A549 (cell line): ENCODE data around the gene ADD2. TPM values are rescaled to one million over a fixed set of nuclear protein-coding genes. Genes with fewer than 3 reads are reported as not detected.
"Not testable (repeated sequence)": the region's sequence is repeated elsewhere in the genome, so short reads cannot be mapped to it uniquely, and the experiment has no call there.

Experiments used
- ATAC-seq, 2 experiments: fragments of 200-7000 bp in 1 of 2; fragments of >200 bp in 1 of 2; cut with Nextera tagmentation in 1 of 2; cut with Tn5 transposase in 1 of 2; 3 replicates each; pipeline versions ENCODE4 v1.8.0 to v1.9.1; 2018 to 2020; ENCODE audit warnings: mild to moderate bottlenecking in 1 of 2, moderate library complexity in 1 of 2
- CTCF ChIA-PET: fragments of 300-600 bp; sonication (Branson Sonifier 250); formaldehyde crosslinking; extraction: SDS; loops from one replicate; lab custom pipeline; 2021; ENCODE audit warnings: antibody characterized with exemption, inconsistent platforms; lab: Yijun Ruan, JAX
- POLR2A ChIA-PET: fragments of 350-600 bp; formaldehyde crosslinking; extraction: SDS; loops from one replicate; lab custom pipeline; 2021; ENCODE audit warnings: antibody characterized with exemption, inconsistent platforms; lab: Yijun Ruan, JAX
- DNase-seq, 2 experiments: peaks; one replicate each; pipeline versions ENCODE4 v3.0.0 to v3.0.0-alpha.2; 2011 to 2016; ENCODE audit warnings: low read depth in 1 of 2, low spot score in 1 of 2
- FAIRE-seq: peaks from 2 replicates; lab custom pipeline; 2011; peaks lifted over from hg19 to GRCh38; lab: Jason Lieb, UNC
- H3K27ac ChIP-seq, 2 experiments: fragments of >200 bp; sonication (Bioruptor Twin); formaldehyde crosslinking; 3 replicates each; pipeline ENCODE4 v1.5.1; 2016 to 2017
- H3K4me1 ChIP-seq: fragments of >200 bp; sonication (Bioruptor Twin); formaldehyde crosslinking; 3 replicates; pipeline ENCODE4 v1.6.1; 2016
- H3K4me2 ChIP-seq: fragments of >200 bp; sonication (Bioruptor Twin); formaldehyde crosslinking; 3 replicates; pipeline ENCODE4 v1.6.1; 2016
- H3K4me3 ChIP-seq: fragments of >200 bp; sonication (Bioruptor Twin); formaldehyde crosslinking; 3 replicates; pipeline ENCODE4 v1.5.1; 2016
- H3K9me3 ChIP-seq: fragments of >200 bp; sonication (Bioruptor Twin); formaldehyde crosslinking; 3 replicates; pipeline ENCODE4 v1.6.1; 2016
- BHLHE40 ChIP-seq: IDR thresholded peaks from 2 replicates; pipeline ENCODE4 v1.6.1; 2012; ENCODE audit warnings: low read depth, low read length, inconsistent platforms
- CBX2 ChIP-seq: fragments of 200-600 bp; sonication (generic); IDR thresholded peaks from 2 replicates; pipeline ENCODE4 v1.6.1; 2016; ENCODE audit warnings: low read depth, mild to moderate bottlenecking, borderline replicate concordance
- CEBPB ChIP-seq, 2 experiments: fragments of >200 bp in 1 of 2; sonication (Bioruptor Twin) in 1 of 2; formaldehyde crosslinking in 1 of 2; IDR thresholded peaks; 2 replicates each; pipeline ENCODE4 v1.6.1; 2012 to 2016
- EHMT2 ChIP-seq: fragments of 200-600 bp; sonication (generic); IDR thresholded peaks from 2 replicates; pipeline ENCODE4 v1.6.1; 2016; ENCODE audit warnings: antibody characterized with exemption, low read depth, mild to moderate bottlenecking, moderate library complexity
- FOSL2 ChIP-seq, 2 experiments: fragments of 450-650 bp in 1 of 2; fragments of >200 bp in 1 of 2; sonication (Bioruptor Twin) in 1 of 2; formaldehyde crosslinking; IDR thresholded peaks; 2 replicates each; pipeline versions ENCODE4 v1.5.0 to v1.6.1; 2016 to 2020; ENCODE audit warnings: mild to moderate bottlenecking in 1 of 2, moderate library complexity in 1 of 2
- HDAC2 ChIP-seq: fragments of 200-600 bp; sonication (generic); IDR thresholded peaks from 2 replicates; pipeline ENCODE4 v1.6.1; 2016
- HEYL ChIP-seq: fragments of 250-450 bp; sonication (Bioruptor Pico); IDR thresholded peaks from 2 replicates; pipeline ENCODE4 v1.8.0; 2021; ENCODE audit warnings: mild to moderate bottlenecking, moderate library complexity
- HOXB13 ChIP-seq: fragments of 250-450 bp; sonication (Bioruptor Pico); IDR thresholded peaks from 2 replicates; pipeline ENCODE4 v1.5.0; 2020; ENCODE audit warnings: low read depth, mild to moderate bottlenecking, moderate library complexity
- HOXB5 ChIP-seq: fragments of 250-450 bp; sonication (Bioruptor Pico); IDR thresholded peaks from 2 replicates; pipeline ENCODE4 v1.5.0; 2020; ENCODE audit warnings: mild to moderate bottlenecking, moderate library complexity
- KDM1A ChIP-seq: fragments of 200-600 bp; sonication (generic); IDR thresholded peaks from 2 replicates; pipeline ENCODE4 v1.6.1; 2016; ENCODE audit warnings: low read depth, mild to moderate bottlenecking
- MAFK ChIP-seq: fragments of 450-650 bp; IDR thresholded peaks from 2 replicates; pipeline ENCODE4 v1.6.1; 2014; ENCODE audit not compliant: partially characterized antibody
- NPAS2 ChIP-seq: fragments of 250-450 bp; sonication (Bioruptor Pico); IDR thresholded peaks from 2 replicates; pipeline ENCODE4 v1.8.0; 2022; ENCODE audit warnings: mild to moderate bottlenecking, moderate library complexity, borderline replicate concordance
- PHF8 ChIP-seq: fragments of 200-600 bp; sonication (generic); IDR thresholded peaks from 2 replicates; pipeline ENCODE4 v1.6.1; 2016; ENCODE audit warnings: low read depth, mild to moderate bottlenecking, antibody characterized with exemption, moderate library complexity, borderline replicate concordance
- POLR2AphosphoS2 ChIP-seq: conservative IDR thresholded peaks from 2 replicates; pipeline ENCODE4 v1.6.1; 2012; ENCODE audit warnings: low read length, improper control_type of control experiment, inconsistent platforms
- RAD21 ChIP-seq, 2 experiments: fragments of >200 bp in 1 of 2; sonication (Bioruptor Twin) in 1 of 2; formaldehyde crosslinking in 1 of 2; IDR thresholded peaks in 1 of 2; conservative IDR thresholded peaks in 1 of 2; 2 replicates in 1 of 2; 3 replicates in 1 of 2; pipeline ENCODE4 v1.6.1; 2012 to 2018; ENCODE audit warnings: inconsistent platforms in 1 of 2
- RFX5 ChIP-seq: fragments of 450-650 bp; IDR thresholded peaks from 2 replicates; pipeline ENCODE4 v1.7.1; 2014; ENCODE audit warnings: antibody characterized with exemption, mild to moderate bottlenecking, moderate library complexity
- SMC3 ChIP-seq: fragments of >200 bp; sonication (Bioruptor Twin); formaldehyde crosslinking; IDR thresholded peaks from 3 replicates; pipeline ENCODE4 v1.6.1; 2018; ENCODE audit warnings: inconsistent platforms
- SREBF2 ChIP-seq: fragments of 450-650 bp; IDR thresholded peaks from 2 replicates; pipeline ENCODE4 v1.6.1; 2014; ENCODE audit warnings: mild to moderate bottlenecking, moderate library complexity
- ZC3H11A ChIP-seq: fragments of 450-650 bp; IDR thresholded peaks from 2 replicates; pipeline ENCODE4 v1.6.1; 2014; ENCODE audit warnings: antibody characterized with exemption, mild to moderate bottlenecking
- WGBS: methylation state at CpG from one replicate; pipeline ENCODE4 v1.1.6; 2017; ENCODE audit errors: missing lambda C conversion rate; 5-methylcytosine and 5-hydroxymethylcytosine counted together
- polyA plus RNA-seq, 4 experiments: library from polyadenylated mRNA; depleted of rRNA in 3 of 4; stranded (reverse); fragments of >200 nt; fragmentation: RNase III in 1 of 4; extraction: RNeasy Plus Mini Kit Qiagen cat#74134 plus additional on column Dnase treatment in 1 of 4; gene quantifications; 2 replicates in 3 of 4; 3 replicates in 1 of 4; pipeline ENCODE4 v1.2.3, GENCODE V29; 2011 to 2017
- TF ChIP-seq, protein P1 (sequence below): IDR thresholded peaks from 2 replicates; pipeline ENCODE4 v1.6.1; 2012
- TF ChIP-seq, protein P2 (sequence below): fragments of >200 bp; sonication (Bioruptor Twin); formaldehyde crosslinking; IDR thresholded peaks from 3 replicates; pipeline ENCODE4 v1.5.1; 2016
- TF ChIP-seq, protein P3 (sequence below): fragments of 200-600 bp; sonication (generic); IDR thresholded peaks from 2 replicates; pipeline ENCODE4 v1.6.1; 2016; ENCODE audit warnings: antibody characterized with exemption, mild to moderate bottlenecking, moderate library complexity

The ADD2 gene
- polyA plus RNA-seq, 2 of the 4 experiments (the other 2 are of a cell fraction): 18.0 to 25.5 TPM

DNA sequence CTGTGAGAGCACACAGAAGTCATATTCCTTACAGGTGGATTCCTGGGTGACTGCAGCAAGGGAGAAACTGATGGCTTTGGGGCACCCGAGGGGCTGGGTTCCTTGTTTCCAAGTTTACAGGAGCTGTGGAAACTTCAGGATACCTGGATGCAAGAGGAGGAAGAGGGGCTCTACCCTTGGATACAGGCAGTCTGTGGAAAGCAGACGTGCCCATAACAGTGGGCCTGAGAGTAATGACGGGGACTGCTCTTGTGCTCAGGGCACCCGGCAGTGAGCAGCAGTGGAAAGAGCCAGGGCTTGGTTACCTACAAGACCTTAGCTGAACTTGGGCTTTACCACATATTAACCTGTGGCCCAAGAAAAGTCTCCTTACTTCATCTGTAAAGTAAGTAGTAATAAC is 112.2 kb downstream of the ADD2 start:
- CTCF ChIA-PET: interaction anchor here (0.7 to 7.6 kb wide), 29 partner anchors 10 to 1876 kb away, joined by 3 to 57 read pairs (median 5); partner anchors contain the start of genes ADD2 and FIGLA
- no peak overlapping the region for H3K4me2 ChIP-seq
- WGBS: 83% methylated on average over 4 of the region's 4 CpGs
- H3K9me3 ChIP-seq: peaks cover 9% of the 10 kb centered on the region; the same call in 1 of the 3 replicates
- no peak for FAIRE-seq
- H3K4me3 ChIP-seq: no peak overlapping the region
- ATAC-seq: peak in 1 of 2 experiments; percentile 25; a peak in 3 of 6 replicates
- H3K4me1 ChIP-seq: no peaks in the 10 kb centered on the region
- TF ChIP-seq, protein P1, sequence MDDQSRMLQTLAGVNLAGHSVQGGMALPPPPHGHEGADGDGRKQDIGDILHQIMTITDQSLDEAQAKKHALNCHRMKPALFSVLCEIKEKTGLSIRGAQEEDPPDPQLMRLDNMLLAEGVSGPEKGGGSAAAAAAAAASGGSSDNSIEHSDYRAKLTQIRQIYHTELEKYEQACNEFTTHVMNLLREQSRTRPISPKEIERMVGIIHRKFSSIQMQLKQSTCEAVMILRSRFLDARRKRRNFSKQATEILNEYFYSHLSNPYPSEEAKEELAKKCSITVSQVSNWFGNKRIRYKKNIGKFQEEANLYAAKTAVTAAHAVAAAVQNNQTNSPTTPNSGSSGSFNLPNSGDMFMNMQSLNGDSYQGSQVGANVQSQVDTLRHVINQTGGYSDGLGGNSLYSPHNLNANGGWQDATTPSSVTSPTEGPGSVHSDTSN: no peak
- TF ChIP-seq SMC3: no peak
- TF ChIP-seq HOXB5 (CRISPR knock-in tag): no peak
- TF ChIP-seq, all 56 proteins: peak for 0
- POLR2A ChIA-PET: no interaction called here
- H3K27ac ChIP-seq: no peak overlapping the region
- DNase-seq: no peak

DNA sequence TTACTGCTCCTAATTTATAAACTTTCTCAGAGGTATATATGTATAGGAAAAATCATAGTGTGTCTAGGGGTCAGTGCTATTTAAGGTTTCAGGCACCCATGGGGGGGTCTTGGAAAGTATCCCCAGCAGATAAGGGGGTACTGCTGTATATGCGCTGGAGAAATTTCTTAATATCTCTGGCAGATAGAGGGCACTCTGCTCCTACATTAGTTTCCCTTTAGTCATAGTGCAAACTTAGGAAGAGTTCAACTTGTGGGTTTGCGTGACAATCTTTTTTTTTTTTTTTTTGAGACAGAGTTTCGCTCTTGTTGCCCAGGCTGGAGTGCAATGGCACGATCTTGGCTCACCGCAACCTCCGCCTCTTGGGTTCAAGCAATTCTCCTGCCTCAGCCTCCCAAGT is 112.8 kb downstream of the ADD2 start:
- H3K4me1 ChIP-seq; H3K27ac ChIP-seq; H3K4me3 ChIP-seq; FAIRE-seq; H3K4me2 ChIP-seq; H3K9me3 ChIP-seq; POLR2A ChIA-PET; TF ChIP-seq FOSL2 (IDR thresholded peaks at IDR 0.05): not testable (repeated sequence)
- CTCF ChIA-PET: interaction anchor here (0.7 to 7.6 kb wide), 21 partner anchors 9 to 1876 kb away, joined by 3 to 57 read pairs (median 5); no protein-coding TSS in a partner anchor
- DNase-seq (peak; percentile 21 to 41), ATAC-seq (peak; percentile 86 to 89)
- WGBS: 44% methylated on average over 6 of the region's 6 CpGs
- peak; percentile 67 to 77; a peak in 4 of 5 replicates for TF ChIP-seq RAD21 (conservative IDR thresholded peaks at IDR 0.05 in 1 of 2, IDR thresholded peaks at IDR 0.05 in 1 of 2)
- 0 out of 2 replicates have a peak, but pooled peaks have one; percentile 4 for TF ChIP-seq FOSL2 (CRISPR knock-in tag; IDR thresholded peaks at IDR 0.05)
- TF ChIP-seq SMC3: peak; percentile 55; the same call in 2 of the 3 replicates
- TF ChIP-seq, protein P2, sequence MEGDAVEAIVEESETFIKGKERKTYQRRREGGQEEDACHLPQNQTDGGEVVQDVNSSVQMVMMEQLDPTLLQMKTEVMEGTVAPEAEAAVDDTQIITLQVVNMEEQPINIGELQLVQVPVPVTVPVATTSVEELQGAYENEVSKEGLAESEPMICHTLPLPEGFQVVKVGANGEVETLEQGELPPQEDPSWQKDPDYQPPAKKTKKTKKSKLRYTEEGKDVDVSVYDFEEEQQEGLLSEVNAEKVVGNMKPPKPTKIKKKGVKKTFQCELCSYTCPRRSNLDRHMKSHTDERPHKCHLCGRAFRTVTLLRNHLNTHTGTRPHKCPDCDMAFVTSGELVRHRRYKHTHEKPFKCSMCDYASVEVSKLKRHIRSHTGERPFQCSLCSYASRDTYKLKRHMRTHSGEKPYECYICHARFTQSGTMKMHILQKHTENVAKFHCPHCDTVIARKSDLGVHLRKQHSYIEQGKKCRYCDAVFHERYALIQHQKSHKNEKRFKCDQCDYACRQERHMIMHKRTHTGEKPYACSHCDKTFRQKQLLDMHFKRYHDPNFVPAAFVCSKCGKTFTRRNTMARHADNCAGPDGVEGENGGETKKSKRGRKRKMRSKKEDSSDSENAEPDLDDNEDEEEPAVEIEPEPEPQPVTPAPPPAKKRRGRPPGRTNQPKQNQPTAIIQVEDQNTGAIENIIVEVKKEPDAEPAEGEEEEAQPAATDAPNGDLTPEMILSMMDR: peak; percentile 76

DNA sequence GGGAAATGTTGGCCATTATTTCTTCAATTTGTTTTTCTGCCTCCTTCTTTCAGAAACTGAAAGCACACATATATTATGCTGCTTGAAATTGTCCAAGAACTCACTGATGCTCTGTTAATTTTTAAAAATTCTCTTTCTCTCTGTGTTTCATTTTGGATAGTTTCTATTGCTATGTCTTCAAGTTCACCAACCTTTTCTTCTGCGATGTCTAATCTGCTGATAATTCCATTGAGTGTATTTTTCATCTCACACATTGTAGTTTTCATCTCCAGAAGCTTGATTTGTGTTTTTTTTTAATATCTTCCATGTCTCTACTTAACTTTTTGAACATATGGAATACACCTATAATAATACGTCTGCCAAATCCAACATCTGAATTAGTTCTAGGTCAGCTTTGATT is 116.3 kb downstream of the ADD2 start:
- POLR2A ChIA-PET: no interaction called here
- TF ChIP-seq KDM1A (no peak), PHF8 (no peak), RFX5 (no peak), MAFK (no peak), HOXB5 (CRISPR knock-in tag) (no peak), POLR2AphosphoS2 (no peak), HDAC2 (no peak), BHLHE40 (no peak), CBX2 (no peak), CEBPB (IDR thresholded peaks at IDR 0.05) (no peak), HEYL (no peak), NPAS2 (CRISPR knock-in tag) (no peak), ZC3H11A (no peak), EHMT2 (no peak), SREBF2 (no peak), HOXB13 (CRISPR knock-in tag) (no peak)
- TF ChIP-seq, protein P3, sequence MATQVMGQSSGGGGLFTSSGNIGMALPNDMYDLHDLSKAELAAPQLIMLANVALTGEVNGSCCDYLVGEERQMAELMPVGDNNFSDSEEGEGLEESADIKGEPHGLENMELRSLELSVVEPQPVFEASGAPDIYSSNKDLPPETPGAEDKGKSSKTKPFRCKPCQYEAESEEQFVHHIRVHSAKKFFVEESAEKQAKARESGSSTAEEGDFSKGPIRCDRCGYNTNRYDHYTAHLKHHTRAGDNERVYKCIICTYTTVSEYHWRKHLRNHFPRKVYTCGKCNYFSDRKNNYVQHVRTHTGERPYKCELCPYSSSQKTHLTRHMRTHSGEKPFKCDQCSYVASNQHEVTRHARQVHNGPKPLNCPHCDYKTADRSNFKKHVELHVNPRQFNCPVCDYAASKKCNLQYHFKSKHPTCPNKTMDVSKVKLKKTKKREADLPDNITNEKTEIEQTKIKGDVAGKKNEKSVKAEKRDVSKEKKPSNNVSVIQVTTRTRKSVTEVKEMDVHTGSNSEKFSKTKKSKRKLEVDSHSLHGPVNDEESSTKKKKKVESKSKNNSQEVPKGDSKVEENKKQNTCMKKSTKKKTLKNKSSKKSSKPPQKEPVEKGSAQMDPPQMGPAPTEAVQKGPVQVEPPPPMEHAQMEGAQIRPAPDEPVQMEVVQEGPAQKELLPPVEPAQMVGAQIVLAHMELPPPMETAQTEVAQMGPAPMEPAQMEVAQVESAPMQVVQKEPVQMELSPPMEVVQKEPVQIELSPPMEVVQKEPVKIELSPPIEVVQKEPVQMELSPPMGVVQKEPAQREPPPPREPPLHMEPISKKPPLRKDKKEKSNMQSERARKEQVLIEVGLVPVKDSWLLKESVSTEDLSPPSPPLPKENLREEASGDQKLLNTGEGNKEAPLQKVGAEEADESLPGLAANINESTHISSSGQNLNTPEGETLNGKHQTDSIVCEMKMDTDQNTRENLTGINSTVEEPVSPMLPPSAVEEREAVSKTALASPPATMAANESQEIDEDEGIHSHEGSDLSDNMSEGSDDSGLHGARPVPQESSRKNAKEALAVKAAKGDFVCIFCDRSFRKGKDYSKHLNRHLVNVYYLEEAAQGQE: no peak
- Histone ChIP-seq H3K4me1 (no peaks in the 10 kb centered on the region), H3K9me3 (peaks cover 9% of the 10 kb centered on the region; the same call in 1 of the 3 replicates), H3K4me2 (no peak overlapping the region), H3K27ac (no peak overlapping the region), H3K4me3 (no peak overlapping the region)
- CTCF ChIA-PET: interaction anchor here (0.8 to 10.6 kb wide), 7 partner anchors 24 to 345 kb away, joined by 3 to 322 read pairs (median 4); partner anchors contain the start of gene FAM136A
- FAIRE-seq (no peak), ATAC-seq (no peak), DNase-seq (no peak)
- WGBS: 52% methylated on average over 2 of the region's 2 CpGs
